Heart left ventricle (tissue), 16 donors: Measurements from ENCODE around the gene SCEL. TPM values are rescaled to one million over a fixed set of nuclear protein-coding genes. Genes with fewer than 3 reads are reported as not detected.

Experiments
- ATAC-seq, 4 donors: fragments of 200-7000 bp; cut with Tn5 transposase; one replicate each; pipeline ENCODE4 v1.9.1; 2020 to 2022; ENCODE audit warnings: moderate library complexity in 4 of 4, mild to moderate bottlenecking in 3 of 4, moderate number of reproducible peaks in 1 of 4
- DNase-seq, 5 donors: peaks; one replicate each; pipeline ENCODE4 v3.0.0-alpha.2; 2020
- H3K27ac ChIP-seq, 12 donors: fragments of 200-600 bp; sonication (generic) in 4 of 12; one replicate each; pipeline versions ENCODE4 v1.5.0 to v1.8.0; 2016 to 2022; ENCODE audit warnings: mild to moderate bottlenecking in 2 of 12
- H3K27me3 ChIP-seq, 9 donors: fragments of 200-600 bp; sonication (generic) in 2 of 9; one replicate each; pipeline versions ENCODE4 v1.5.1 to v1.8.0; 2016 to 2022; ENCODE audit warnings: mild to moderate bottlenecking in 3 of 9
- H3K36me3 ChIP-seq, 9 donors: fragments of 200-600 bp; sonication (generic) in 2 of 9; one replicate each; pipeline versions ENCODE4 v1.5.0 to v1.8.0; 2018 to 2022; ENCODE audit warnings: mild to moderate bottlenecking in 2 of 9
- H3K4me1 ChIP-seq, 12 donors: fragments of 200-600 bp; sonication (generic) in 4 of 12; one replicate each; pipeline versions ENCODE4 v1.5.0 to v1.8.0; 2016 to 2022; ENCODE audit warnings: mild to moderate bottlenecking in 3 of 12
- H3K4me3 ChIP-seq, 12 donors: fragments of 200-600 bp; sonication (generic) in 4 of 12; one replicate each; pipeline versions ENCODE4 v1.5.0 to v1.8.0; 2017 to 2022; ENCODE audit warnings: mild to moderate bottlenecking in 9 of 12, moderate library complexity in 4 of 12
- H3K9me3 ChIP-seq, 12 donors: fragments of 200-600 bp; sonication (generic) in 4 of 12; one replicate each; pipeline versions ENCODE4 v1.5.0 to v1.8.0; 2016 to 2022; ENCODE audit warnings: mild to moderate bottlenecking in 1 of 12
- CTCF ChIP-seq, 12 donors: fragments of 200-600 bp; sonication (generic) in 4 of 12; IDR thresholded peaks; one replicate each; pipeline versions ENCODE4 v1.5.0 to v1.8.0; 2018 to 2022; ENCODE audit warnings: antibody characterized with exemption in 12 of 12, mild to moderate bottlenecking in 5 of 12
- POLR2A ChIP-seq, 2 donors: fragments of 450-650 bp; IDR thresholded peaks; one replicate each; pipeline ENCODE4 v1.6.1; 2017; ENCODE audit warnings: antibody characterized with exemption in 2 of 2, mild to moderate bottlenecking in 2 of 2, moderate library complexity in 2 of 2
- WGBS, 4 donors: extraction: QIAGEN DNeasy Blood & Tissue Kit in 2 of 4; methylation state at CpG; one replicate each; pipeline versions ENCODE4 v1.1.5 to v1.1.7; 2013 to 2018; 5-methylcytosine and 5-hydroxymethylcytosine counted together
- intact Hi-C, 10 donors: fragments of 100-400 bp; cut with DNase I; formaldehyde crosslinking; loops; one replicate each; pipeline versions ENCODE4 v1.11.1 to v1.14.2; 2022
- polyA plus RNA-seq, 2 donors: library from polyadenylated mRNA; stranded (reverse); fragments of 200-250 nt; gene quantifications; one replicate each; pipeline ENCODE4 v1.2.3, GENCODE V29; 2013
- total RNA-seq, 9 donors: library from RNA; depleted of rRNA in 2 of 9; stranded (reverse); fragments of >200 nt in 2 of 9; fragmentation: NEBNext Ultra II Directional in 3 of 9; extraction: Animal tissue kit (Norgen Biotek cat#: 25700) in 3 of 9; gene quantifications; one replicate each; pipeline versions ENCODE4 v1.1.0 to v1.2.4, GENCODE V29; 2016 to 2023
- donor health status: ischemic (EF 13 %, LVEDD 7.1; RV severe dilation, severe dysfunction).
- donor health status: healthy with polysubstance abuse.
- donor health status: DM: no; HTN: yes; CAD: no.
- donor health status: DM: no; HTN: no; CAD: no.
- donor health status: ischemic (EF 25% LVEDD 6.9; RV normal size, moderate dysfunction).
- donor health status: ischemic (EF 25% LVEDD 5.7; RV mildly dilated, moderate dysfunction).
- donor health status: healthy.
- donor health status: DM: yes; HTN: yes; CAD: no.
- donor health status: ischemic (EF 35%, LVEDD 5.7; RV mildly dilated, moderate dysfunction).
- donor health status: nonischemic (EF 11% LVEDD 7.7; RV severe dilation, severe dysfunction).
- donor health status: DM: yes; HTN: yes; CAD: no.
- donor health status: PGD.
- donor health status: ischemic (EF 29% LVEDD 5.4; RV normal size, mild dysfunction).
- donor health status: nonischemic (EF 23%, LVEDD 6.1; RV moderate dilation, normal function).

The SCEL gene
- total and polyA plus RNA-seq, 11 donors: 0.04 to 2.0 TPM; not detected in 9

- H3K4me3 ChIP-seq: no peak overlapping the region
- intact Hi-C loops: no loop called here
- H3K9me3 ChIP-seq: no peaks in the 10 kb centered on the region
- no peak for DNase-seq
- H3K4me1 ChIP-seq: no peaks in the 10 kb centered on the region
- no peak for TF ChIP-seq CTCF (IDR thresholded peaks at IDR 0.05)
- ATAC-seq: no peak
- WGBS, 4 donors: 53 to 63% (median 61%) methylated on average over 3 of the region's 3 CpGs
- no peak overlapping the region for H3K27ac ChIP-seq
- no peaks in the 10 kb centered on the region for H3K36me3 ChIP-seq
- H3K27me3 ChIP-seq: peaks cover 0 to 16% (median 0%) of the 10 kb centered on the region in 9 donors
These were observed 38.6 kb downstream of the SCEL start for GRCh38 chr13:77574096-77574495.

GRCh38 chr13:77579959-77580358, 44.5 kb downstream of the SCEL start:
- H3K36me3 ChIP-seq: no peaks in the 10 kb centered on the region
- H3K4me1 ChIP-seq: peaks cover 0 to 5% (median 0%) of the 10 kb centered on the region in 12 donors
- H3K9me3 ChIP-seq: no peaks in the 10 kb centered on the region
- intact Hi-C loops: loop anchor here in 1 of 10 donors (10.0 kb wide), 1 partner anchor 175 kb away; no protein-coding TSS in a partner anchor
- no peak overlapping the region for H3K4me3 ChIP-seq
- H3K27ac ChIP-seq: no peak overlapping the region
- DNase-seq (no peak), ATAC-seq (no peak)
- 68 to 74% (median 72%) methylated on average over 2 of the region's 2 CpGs for WGBS, 4 donors
- TF ChIP-seq POLR2A (IDR thresholded peaks at IDR 0.05) (no peak), CTCF (IDR thresholded peaks at IDR 0.05) (no peak)
- peaks cover 0 to 10% (median 0%) of the 10 kb centered on the region in 9 donors for H3K27me3 ChIP-seq

GRCh38 chr13:77580748-77581147, 45.2 kb downstream of the SCEL start:
- ATAC-seq (no peak), DNase-seq (no peak)
- TF ChIP-seq POLR2A (IDR thresholded peaks at IDR 0.05) (no peak), CTCF (IDR thresholded peaks at IDR 0.05) (no peak)
- 50 to 80% (median 58%) methylated on average over 1 of the region's 1 CpG for WGBS, 4 donors
- peaks cover 0 to 5% (median 0%) of the 10 kb centered on the region in 12 donors for H3K4me1 ChIP-seq
- H3K4me3 ChIP-seq: no peak overlapping the region
- H3K36me3 ChIP-seq: no peaks in the 10 kb centered on the region
- H3K9me3 ChIP-seq: no peaks in the 10 kb centered on the region
- intact Hi-C loops: loop anchor here in 1 of 10 donors (10.0 kb wide), 1 partner anchor 174 kb away; no protein-coding TSS in a partner anchor
- no peak overlapping the region for H3K27ac ChIP-seq
- H3K27me3 ChIP-seq: peaks cover 0 to 8% (median 0%) of the 10 kb centered on the region in 9 donors

GRCh38 chr13:77583581-77583980, 48.1 kb downstream of the SCEL start:
- no peaks in the 10 kb centered on the region for H3K36me3 ChIP-seq
- no peak for ATAC-seq
- peaks cover 0 to 7% (median 0%) of the 10 kb centered on the region in 9 donors for H3K27me3 ChIP-seq
- no peaks in the 10 kb centered on the region for H3K9me3 ChIP-seq
- intact Hi-C loops: loop anchor here in 1 of 10 donors (10.0 kb wide), 1 partner anchor 171 kb away; no protein-coding TSS in a partner anchor
- no peak for DNase-seq
- H3K4me1 ChIP-seq: peaks cover 0 to 5% (median 0%) of the 10 kb centered on the region in 12 donors
- H3K4me3 ChIP-seq: no peak overlapping the region
- TF ChIP-seq POLR2A (IDR thresholded peaks at IDR 0.05): no peak
- no peak for TF ChIP-seq CTCF (IDR thresholded peaks at IDR 0.05)
- WGBS, 4 donors: 71 to 82% (median 79%) methylated on average over 3 of the region's 3 CpGs
- no peak overlapping the region for H3K27ac ChIP-seq
